ENCODE data around the gene TAF1C.

GRCh38 chr16:84177741-84178073, 9.2 kb downstream of the TAF1C start:
- TF ChIP-seq MAX (CRISPR knock-in tag; IDR thresholded peaks at IDR 0.05) (no peak), CTCF (IDR thresholded peaks at IDR 0.05) (no peak), ATF2 (CRISPR knock-in tag; IDR thresholded peaks at IDR 0.05; ENCODE audit: borderline replicate concordance, low read depth) (no peak), SP1 (CRISPR knock-in tag; conservative IDR thresholded peaks at IDR 0.05) (no peak), ZNF121 (CRISPR knock-in tag; IDR thresholded peaks at IDR 0.05) (no peak), CREB1 (CRISPR knock-in tag; IDR thresholded peaks at IDR 0.05) (no peak)
